Activated CD4-positive, alpha-beta T cell treated with anti-CD3 and anti-CD28 coated beads, Interleukin-2, amount 50 U/mL, for 24 hours (primary cell): Measurements from ENCODE around the gene VTA1.
"Not testable (repeated sequence)": the region's sequence is repeated elsewhere in the genome, so short reads cannot be mapped to it uniquely, and the experiment has no call there.

Source experiments
- DNase-seq, 2 donors: peaks; one replicate each; pipeline ENCODE4 v3.0.0-alpha.2; 2020; ENCODE audit warnings: low read depth in 1 of 2, low spot score in 1 of 2

VTA1 gene

DNA sequence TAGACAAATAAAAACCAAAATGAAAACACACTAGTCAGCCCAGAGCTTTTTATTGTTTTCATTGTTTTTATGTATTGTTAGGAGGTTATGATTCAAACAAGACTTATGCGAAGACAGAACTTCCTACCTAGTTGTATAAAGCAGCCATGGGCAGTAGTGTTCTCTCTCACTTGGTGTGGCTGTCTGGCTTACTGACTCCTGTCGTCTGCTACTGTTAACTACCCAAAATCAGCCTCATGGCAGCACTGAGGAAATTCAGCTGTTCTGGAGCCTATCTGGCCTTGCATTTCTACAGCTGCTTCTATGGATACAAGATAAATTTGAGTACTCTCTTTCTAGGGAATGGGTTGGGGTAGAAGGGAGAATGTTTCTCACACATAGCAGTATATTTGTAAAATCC lies 20.4 kb downstream of the VTA1 start:
- DNase-seq: no peak

DNA sequence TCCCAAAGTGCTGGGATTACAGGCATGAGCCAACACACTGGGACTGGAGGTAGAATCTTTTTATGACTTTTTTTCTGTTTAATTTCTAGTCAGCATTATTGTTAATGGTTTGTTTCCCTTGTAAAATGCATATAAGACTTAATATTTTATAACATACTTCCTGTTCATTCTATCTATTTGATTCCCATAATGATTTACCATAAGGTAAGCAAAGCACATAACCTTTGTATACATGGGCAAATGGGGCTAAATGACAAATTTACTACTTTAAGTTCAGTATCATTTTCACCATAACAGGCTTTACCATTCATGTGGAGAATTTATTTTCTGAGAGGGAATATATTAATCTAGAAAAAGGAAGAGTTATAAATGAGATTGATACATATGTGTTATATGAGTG lies 24.3 kb downstream of the VTA1 start:
- no peak for DNase-seq

DNA sequence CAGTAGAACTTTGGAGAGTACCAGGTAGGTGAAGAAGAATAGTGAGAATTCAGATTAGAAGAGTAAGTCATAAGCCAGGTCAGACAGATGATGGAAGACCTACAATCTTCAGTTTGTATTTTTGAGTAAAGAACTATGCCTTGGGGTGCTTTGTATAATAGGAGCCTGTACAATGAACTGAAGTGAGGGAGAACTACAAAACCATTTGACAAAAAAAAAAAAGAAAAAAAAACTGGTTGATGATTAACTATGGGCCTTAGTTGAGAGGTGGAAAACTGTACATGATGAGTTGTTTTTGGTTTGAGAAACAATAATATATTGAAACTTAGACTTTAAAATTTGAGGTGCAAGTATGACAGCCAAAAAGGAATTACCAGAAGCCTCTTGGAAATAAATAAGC lies 25.7 kb downstream of the VTA1 start:
- DNase-seq: no peak

DNA sequence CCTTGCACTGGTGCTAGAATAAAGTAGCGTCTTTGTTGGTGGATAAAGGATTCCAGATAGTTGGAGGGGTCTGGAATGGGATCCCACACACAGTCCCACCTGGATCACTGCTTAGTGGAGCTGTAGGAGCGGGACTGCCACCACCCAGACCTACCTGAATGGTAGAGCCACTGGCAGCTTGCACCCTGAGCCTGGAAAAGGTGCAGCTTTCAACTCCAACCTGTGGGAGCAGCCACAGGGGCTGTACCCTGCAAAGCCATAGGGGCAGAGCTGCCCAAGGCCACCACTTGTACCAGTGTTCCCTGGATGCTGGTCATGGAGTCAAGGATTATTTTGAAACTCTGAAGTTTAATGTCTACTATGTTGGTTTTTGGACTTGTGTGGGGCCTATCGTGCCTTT lies 26.9 kb downstream of the VTA1 start:
- no peak for DNase-seq

DNA sequence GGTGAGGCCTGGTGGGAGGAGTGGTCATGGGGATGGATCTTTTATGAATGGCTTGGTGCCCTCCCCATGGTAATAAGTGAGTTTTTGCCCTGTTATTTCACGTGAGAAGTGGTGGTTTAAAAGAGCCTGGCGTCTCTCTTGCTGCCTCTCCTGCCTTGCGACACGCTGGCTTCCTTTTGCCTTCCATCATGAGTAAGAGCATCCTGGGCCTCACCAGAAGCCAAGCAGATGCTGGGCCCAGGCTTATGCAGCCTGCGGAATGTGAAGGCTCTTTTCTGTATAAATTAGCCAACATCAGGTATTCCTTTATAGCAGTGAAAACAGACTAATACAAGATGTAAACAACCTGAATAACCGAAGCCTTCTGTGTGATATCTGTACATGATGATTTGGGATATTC lies 27.6 kb downstream of the VTA1 start:
- DNase-seq: no peak

DNA sequence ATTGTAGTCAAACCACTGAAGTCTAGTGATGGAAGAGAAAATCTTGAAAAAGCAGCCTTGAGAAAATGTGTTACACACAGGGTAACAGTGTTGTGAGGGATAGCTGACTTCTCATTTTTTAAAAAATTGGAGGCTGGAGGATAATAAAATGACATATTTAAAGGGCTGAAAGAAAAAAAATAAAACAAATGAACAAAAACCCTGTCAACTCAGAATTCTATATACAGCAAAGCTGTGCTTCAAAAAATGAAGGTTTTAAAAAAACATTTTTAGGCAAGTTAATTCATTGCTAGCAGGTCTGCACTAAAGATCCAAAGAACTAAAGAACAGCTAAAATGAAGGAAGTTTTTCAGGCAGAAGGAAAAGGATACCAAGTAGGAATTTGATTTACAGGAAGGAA lies 31.1 kb downstream of the VTA1 start:
- DNase-seq: no peak

DNA sequence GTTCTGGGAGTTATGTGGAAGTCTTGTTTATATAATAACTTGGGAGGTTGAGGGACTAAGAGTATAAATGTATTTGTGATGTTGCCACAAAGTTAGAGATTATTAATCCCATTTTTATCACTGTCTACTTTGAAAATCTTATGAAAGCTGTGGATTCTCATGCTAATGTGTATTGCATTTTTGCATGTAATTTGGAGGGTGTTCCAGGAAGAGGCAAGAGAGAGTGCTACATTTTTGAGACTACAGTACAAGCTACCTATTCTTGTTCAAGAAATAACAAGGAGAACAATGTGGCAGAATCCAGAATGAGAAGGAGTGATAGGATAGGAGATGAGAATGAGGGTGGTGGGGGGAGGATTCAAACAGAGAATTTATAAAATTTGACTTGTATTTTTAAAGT lies 34.9 kb downstream of the VTA1 start:
- DNase-seq: no peak

DNA sequence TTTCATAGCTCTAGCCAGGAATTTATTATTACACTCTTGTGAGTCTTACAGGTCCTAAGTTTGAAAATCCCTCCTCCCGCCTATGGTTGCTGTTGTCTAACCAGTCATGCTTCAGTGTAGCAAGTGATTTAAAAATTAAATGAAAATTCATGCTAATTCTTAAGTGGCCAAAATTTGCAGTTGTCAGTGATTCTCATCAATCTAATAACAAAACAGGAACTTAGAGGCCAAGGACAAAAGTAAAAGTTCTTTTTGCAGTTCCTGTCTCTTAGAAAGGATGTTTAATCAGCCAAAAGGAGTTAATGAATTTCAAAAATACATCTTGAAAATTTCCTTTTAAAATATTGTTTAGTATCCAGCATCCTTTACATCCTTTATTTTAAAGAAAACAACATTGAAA lies 36.3 kb downstream of the VTA1 start:
- DNase-seq: no peak

DNA sequence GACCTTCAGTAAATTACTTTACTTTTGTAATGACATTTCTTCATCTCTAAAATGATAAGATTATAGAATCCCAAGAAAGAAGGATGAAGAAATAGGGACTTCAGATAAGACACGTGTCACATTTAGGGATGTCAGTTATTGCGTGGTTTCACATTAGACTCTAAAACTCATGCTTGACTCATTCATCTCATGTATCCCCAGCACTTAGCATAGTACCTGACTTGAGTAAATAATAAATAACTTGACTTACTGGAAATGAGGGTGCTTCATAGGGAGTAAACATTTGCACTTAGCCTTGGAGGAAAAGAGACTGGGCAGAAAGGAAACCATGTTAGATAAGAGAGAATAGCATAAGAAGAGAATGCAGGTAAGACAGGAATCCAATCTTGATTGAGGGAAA lies 37.2 kb downstream of the VTA1 start:
- no peak for DNase-seq

DNA sequence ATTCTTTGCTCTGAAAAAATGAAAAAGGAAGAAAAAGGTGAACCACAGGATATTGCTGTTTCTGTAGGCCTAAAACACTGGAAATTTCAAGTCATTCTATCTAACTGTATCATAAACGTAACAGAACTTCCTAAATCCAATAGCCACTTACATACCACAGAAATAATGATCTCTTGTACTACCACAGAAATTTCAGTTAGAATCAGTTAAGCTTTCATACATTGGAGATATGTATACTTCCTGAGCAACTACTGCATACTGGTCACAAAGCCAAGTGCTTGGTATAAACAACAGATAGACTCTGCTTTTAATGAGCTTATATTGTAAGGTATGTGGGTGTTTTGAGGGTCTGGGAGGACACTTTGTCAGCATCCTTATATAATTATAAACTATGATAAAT lies 38.6 kb downstream of the VTA1 start:
- DNase-seq: no peak

DNA sequence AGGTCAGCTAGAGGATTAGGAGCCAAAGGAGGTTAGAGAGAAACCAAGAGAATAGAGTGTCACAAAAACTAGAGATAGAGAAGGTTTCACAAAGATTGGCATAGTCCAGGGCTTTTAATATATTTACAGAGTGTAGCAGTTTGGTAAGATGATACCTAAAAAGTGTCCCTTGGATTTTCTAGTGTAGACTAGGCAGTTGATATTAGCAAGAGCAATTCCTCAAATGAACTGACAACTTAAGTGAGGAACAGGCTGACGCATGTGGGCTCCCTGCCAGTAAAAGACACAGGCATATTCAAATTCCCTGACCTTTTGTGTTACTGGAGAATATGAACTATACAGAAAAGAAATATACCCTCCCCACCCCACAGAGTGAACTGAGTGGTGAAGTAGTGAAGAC lies 40.1 kb downstream of the VTA1 start:
- no peak for DNase-seq

DNA sequence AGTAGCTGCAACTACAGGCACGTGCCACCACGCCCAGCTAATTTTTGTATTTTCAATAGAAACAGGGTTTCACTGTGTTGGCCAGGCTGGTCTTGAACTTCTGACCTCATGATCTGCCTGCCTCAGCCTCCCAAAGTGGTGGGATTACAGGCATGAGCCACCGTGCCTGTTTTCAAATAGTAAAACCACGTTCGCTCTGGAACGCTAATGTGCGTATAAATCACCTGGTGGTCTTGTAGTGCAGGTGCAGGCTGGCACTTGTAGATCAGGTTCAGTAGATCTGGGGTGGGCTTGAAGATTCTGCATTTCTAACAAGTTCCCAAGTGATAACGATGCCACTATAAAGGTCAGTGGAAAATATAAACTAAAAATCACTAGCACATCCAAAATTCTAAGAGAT lies 41.3 kb downstream of the VTA1 start:
- DNase-seq: not testable (repeated sequence)

DNA sequence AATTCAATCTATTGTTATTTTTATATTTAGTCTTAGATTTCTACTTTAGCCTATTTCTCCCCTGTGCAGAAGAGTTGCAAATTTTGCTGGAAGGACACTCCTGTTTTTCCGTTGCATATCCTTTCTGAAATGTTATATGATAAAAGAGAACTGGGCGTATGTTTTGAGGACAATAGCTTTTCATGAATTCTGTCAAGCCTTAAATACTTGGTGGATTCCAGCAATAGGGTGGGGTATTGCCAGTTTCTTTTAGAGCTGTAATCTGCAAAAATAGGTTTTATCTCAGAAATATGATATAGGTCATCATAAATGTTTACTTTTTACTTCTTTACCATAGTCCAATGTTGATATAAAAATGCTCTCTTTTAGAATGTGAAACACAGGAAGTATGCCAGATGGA lies 42.0 kb downstream of the VTA1 start:
- no peak for DNase-seq

DNA sequence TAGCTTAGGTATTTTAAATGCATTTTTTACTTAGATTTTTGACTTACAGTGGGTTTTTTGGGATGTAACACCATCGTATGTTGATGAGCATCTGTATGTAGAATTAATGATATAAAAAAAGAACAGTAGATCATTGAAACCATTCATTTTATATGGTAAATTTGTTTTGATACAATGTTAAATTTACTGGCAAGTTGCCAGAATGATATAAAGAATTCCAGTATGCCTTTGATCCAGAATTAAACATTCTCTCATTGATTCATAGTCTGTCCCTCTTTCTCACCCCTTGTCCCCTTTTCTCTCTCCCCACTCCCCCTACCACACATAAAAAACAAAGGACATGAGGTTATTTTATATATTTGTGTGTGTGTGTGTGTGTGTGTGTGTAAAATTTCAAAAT lies 45.3 kb downstream of the VTA1 start:
- no peak for DNase-seq

DNA sequence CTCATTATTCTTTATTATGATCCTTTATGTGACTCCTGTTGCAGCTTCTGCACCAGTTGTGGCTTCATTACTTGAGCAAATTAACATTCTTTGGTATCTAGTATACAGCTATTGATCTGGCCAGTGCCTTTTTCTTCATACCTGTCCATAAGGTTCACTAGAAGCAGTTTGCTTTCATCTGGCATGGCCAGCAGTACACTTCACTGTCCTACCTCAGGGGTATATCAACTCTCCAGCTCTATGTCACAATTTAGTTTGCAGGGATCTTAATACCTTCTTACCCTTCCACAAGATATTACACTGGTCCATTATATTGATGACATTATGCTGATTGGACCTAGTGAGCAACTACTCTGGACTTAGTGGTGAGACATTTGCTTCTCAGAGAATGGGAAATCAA lies 46.6 kb downstream of the VTA1 start:
- DNase-seq: no peak

DNA sequence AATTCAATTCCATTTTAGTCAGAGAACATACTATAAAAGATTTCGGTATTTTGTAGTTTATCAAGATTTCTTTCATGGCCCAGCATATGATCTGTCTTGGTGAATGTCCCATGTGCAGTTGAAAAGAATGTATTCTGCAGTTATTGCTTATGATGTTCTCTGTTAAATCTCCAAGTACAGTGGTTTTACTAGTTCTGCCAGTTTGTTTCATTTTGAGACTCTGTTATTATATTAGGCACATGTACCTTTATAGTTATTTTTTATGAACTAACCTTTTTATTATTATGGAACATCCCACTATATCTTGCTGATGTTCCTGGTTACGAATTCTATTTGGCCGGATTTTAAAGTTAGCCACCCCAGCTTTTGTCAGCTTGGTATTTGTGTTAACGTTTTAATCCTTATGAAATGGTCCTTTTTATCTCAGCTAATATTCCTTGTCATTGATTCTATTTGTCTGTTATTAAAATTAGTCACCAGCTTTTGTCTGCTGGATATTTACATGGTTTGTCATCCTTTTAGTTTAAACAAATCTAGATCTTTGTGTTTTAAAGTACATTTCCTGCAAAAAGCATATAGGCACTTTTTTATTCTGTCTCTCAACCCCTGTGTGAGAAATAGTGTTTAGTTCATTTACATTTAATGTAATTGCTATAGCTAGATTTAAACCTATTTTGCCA lies 48.9 kb downstream of the VTA1 start:
- no peak for DNase-seq

DNA sequence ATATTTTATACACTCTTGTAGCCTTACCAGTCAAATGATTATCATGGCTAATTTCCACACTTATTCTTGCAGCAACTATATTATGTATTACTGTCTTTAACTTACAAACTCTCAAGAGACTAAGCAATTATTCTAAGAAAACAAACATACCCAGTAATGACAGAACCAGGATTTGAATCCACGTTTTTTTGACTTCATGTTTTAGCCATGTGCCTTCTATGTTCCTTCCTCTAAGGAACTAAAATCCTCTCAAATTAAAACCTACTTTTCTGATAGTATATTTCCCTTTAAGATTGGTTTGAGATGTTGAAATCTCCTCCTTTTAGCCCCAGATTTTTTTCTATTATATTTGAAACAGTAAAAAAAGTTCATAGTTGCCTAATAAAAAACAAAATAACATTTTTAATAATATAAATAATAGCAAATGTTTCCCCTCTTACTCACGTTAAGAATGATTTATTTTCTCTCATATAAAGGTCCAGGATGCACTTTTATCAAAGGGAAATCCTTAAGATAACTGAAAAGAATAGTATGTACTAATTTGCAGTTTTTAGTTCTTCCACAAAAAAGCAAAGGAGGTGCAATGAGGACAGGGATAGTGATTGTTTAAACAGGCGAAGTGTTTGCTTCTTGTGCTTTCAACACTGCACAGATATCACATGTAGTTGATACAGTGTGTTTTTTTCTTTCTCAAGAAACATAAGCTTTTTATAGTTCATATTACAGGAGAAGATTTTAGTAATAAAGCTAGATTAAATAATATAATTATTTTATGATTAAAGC lies 54.0 kb downstream of the VTA1 start:
- no peak for DNase-seq

DNA sequence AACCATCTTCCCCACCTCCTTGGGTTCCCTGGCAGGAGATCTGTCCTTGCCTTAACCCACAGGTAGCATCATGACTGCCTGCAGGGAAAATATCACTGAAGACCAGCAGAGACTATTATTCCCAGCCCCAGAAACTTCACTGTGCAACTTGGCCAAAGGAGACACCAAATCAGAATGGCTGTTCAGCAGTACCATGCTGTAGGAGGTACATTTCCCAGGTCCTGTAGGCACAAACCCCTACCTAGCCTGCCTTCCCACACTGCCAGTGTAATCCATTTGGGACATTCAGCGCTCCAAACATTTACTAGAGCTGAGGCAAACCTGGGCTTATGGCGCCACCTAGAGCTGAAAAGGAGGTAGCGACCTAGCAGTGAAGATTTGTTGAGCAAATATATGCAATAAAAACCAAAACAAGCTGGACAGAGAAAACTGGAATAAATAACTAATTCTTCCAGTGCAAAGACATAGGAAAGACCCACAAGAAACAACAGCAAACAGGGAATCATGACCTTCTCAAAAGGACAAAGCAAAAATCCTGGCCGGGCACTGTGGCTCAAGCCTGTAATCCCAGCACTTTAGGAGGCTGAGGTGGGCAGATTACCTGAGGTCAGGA lies 60.3 kb downstream of the VTA1 start:
- peak in 1 of 2 donors; percentile 22 for DNase-seq

DNA sequence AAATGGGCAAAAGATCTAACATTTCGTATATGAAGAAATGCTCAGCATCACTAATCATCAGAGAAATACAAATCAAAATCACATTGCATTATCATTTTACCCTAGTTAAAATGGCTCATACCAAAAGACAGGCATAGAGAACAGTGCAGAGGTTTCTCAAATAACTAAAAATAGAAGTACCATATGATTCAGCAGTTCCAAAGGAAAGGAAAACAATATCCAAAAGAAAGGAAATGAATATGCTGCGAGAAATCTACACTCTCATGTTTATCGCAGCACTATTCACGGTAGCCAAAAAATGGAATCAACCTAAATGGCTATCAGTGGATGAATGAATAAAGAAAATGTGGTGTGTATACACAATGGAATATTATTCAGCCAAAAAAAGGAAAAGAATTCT lies 63.5 kb downstream of the VTA1 start:
- DNase-seq: no peak

DNA sequence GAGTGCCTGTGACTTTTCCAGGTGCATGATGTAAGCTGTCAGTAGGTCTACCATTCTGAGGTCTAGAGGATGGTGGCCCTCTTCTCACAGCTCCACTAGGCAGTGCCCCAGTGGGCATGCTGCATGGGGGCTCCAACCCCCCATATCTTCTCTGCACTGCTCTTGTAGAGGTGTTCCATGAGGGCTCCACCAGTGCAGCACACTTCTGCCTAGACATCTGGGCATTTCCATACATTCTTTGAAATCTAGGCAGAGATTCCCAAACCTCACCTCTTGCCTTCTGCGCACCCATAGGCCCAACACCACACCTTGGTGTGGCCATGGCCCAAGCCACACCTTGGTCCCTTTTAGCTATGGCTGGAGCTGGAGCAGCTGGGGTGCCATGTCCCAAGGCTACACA lies 66.3 kb downstream of the VTA1 start:
- no peak for DNase-seq

DNA sequence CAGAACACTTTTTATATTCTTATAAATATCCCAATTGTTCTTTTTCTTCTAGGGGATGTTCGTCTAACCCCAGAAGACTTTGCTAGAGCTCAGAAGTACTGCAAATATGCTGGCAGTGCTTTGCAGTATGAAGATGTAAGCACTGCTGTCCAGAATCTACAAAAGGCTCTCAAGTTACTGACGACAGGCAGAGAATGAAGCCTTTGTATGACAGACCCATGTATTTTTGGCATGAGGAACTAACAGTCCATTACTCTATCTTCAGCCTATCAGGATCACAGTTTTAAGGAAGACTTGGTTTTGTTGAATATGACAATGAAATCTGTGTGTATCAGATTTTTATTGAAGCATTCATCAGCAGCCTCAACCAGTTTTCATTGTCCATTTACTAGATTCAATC lies 71.4 kb downstream of the VTA1 start:
- no peak for DNase-seq

DNA sequence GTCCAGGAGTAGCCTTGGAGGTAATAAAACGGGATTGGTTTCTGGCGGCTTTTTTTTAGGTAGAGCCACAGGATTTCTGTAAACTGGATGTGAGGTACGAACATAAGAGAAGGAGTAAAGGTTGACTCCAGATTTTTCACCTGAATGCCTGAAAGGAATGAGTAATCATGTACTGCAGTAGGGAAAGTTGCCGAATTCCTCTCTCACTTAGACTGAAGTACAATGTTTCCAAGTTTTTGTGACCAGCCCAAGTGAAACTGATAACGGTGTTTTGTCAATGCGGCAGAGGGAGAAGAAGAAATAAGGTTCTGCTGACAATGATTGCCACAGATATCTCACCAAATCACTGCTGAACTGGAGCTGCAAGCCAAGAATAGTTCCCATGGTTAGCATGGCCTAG lies 75.0 kb downstream of the VTA1 start:
- no peak for DNase-seq

DNA sequence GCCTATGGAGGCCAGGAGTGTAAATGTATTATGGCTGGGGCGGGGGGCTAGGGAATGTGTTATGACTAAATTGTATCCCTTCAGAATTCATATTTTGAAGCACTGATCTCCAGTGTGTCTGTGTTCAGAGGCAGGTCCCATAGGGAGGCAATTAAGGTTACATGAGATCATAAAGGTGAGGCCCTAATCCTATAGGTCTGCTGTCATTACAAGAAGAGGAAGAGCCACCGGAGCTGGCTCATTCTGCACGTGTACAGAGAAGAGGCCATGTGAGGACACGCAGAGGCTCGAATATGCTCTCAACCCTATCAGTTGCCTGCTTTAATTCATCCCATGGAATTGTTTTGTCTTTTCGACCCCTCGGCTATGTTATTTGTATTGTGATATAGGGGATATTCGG lies 76.9 kb downstream of the VTA1 start:
- DNase-seq: no peak
